Choroid plexus epithelial cell (primary cell): ENCODE measurements around the gene UPF2.
A peak's percentile ranks its signal among the peaks of the same experiment; 100 is the strongest.

Experiments used
- DNase-seq: peaks from one replicate; pipeline ENCODE4 v3.0.0-alpha.2; 2010; ENCODE audit warnings: low read depth
- H3K4me3 ChIP-seq: 2 replicates; pipeline ENCODE4 v1.5.1; 2011; ENCODE audit warnings: low read depth, mild to moderate bottlenecking, control low read depth, low read length, moderate library complexity
- CTCF ChIP-seq: conservative IDR thresholded peaks from 2 replicates; pipeline ENCODE4 v1.5.1; 2011; ENCODE audit warnings: low read depth, mild to moderate bottlenecking, control low read depth, inconsistent platforms, low read length, moderate library complexity

UPF2 gene

GRCh38 chr10:11901036-11901301, 141.6 kb downstream of the UPF2 start:
- no peak for TF ChIP-seq CTCF
- no peak for DNase-seq
- no peak overlapping the region for H3K4me3 ChIP-seq

DNA sequence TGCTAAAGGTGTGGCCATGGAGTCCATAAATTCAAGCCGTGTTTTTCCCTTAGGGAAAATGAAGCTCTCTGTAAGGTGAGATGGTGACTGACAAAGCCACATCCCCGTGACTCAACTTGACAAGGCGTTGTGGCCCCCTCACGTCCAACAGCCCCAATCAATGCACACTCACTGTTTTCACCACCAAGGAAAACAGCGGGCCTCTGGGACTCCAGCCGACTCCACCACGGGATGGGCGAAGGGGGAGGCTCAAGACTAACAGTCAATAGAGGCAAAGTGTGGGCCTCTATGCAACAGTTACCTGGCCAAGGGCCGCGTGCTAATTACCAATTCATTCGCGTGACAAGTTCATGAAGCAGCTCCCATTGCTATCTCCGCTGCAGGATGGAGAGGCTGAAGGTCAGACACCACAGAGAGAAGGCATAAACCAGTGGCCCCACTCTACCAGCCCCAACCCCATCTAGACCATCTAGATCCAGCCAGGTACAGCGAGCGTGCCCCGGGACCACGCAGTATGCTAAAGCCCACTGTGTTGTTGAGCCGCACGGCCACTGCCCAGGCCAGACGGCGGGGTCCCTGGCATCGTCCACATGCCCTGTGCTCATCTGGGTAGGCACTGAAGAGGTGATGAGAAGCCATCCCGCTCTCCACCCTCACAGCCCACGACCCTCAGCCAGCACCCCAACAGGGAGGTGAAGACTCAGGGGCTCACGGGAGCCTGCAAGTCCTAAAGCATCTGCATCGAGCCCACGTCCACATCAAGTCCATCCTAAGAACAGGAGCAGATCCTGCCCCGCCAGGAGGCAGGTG, 143.3 kb downstream of the UPF2 start:
- DNase-seq = no peak
- no peak for TF ChIP-seq CTCF
- no peak overlapping the region for H3K4me3 ChIP-seq

DNA sequence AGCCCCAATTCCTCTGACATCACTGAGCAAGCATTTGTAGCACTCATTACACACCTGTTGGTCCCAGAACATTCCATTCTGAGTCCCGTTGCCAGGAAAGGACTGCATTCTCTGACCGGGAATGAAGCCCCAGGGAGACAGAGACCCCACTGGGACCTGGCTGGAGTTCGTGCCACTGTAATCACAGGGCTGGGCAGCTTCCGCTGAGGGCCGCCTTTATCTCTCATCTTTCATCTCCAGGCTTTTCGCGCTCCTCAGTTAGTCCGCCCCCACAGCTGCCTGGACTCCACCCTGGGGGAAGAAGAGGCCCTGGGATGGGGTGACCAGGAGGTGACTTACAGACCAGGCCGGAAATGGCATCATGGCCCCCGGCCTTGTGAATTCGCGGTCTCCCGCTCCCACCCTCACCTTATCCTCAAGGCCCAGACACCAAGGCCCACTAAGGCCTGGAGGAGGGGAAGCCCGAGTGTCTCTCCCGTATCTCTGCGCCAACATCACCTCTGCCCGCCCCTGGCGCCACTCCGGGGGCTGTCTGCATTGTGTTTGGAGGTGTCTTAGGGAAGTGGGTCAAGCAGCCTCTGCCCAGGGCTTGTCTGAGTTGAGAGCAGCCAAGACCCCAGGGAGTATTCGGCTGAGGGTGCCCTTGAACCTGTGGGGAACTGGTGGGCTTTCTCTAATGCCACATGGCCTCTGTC, 144.1 kb downstream of the UPF2 start:
- peak; percentile 56 for DNase-seq
- no peak overlapping the region for H3K4me3 ChIP-seq

GRCh38 chr10:11898033-11898371, 144.6 kb downstream of the UPF2 start:
- no peak for DNase-seq
- no peak overlapping the region for H3K4me3 ChIP-seq
- no peak for TF ChIP-seq CTCF

More for the DNA sequence above, 144.1 kb downstream of the UPF2 start:
- no peak for TF ChIP-seq CTCF

DNA sequence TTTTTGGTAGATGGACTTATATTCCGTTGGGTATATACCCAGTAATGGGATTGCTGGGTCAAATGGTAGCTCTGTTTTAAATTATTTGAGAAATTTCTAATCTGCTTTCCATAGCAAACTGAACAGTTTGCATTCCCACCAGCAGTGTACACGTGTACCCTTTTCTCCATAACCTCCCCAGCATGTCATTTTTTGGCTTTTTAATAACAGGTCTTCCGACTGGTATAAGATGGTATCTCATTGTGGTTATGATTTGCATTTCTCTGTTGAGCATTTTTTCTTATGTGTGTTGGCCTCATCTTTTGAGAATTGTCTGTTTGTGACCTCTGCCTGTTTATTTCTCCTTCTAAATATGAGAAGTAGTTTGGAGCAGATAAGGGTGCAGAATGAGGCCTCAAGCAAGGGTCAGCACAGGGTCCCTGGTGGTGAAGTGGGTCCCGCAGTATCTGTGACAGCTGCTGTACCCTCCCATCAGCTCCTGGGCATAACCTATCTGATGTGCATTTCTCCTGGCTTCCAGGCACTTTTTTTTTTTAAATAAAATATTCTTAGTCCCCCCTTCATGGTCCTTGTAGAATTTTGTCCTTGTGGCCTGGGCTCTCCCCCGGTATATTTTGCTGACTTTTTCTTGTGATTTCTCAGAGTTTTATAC, 145.9 kb downstream of the UPF2 start:
- no peak for DNase-seq
- no peak for TF ChIP-seq CTCF
- H3K4me3 ChIP-seq = no peak overlapping the region

DNA sequence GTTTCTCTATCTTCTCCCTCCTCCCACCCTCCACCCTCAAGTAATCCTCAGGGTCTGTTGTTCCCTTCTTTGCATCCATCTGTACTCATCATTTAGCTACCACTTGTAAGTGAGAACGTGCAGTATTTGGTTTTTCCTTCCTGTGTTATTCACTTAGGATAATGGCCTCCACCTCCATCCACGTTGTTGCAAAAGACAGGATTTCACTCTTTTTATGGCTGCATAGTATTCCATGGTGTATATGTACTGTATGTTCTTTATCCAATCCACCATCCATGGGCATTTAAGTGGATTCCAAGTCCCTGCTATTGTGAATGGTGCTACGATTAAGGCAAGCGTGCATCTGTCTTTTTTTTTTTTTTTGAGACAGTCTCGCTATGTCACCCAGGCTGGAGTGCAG, 147.0 kb downstream of the UPF2 start:
- H3K4me3 ChIP-seq = no peak overlapping the region
- DNase-seq = no peak
- TF ChIP-seq CTCF = no peak
